ENCODE results near the gene ONECUT3.

ONECUT3 gene

DNA sequence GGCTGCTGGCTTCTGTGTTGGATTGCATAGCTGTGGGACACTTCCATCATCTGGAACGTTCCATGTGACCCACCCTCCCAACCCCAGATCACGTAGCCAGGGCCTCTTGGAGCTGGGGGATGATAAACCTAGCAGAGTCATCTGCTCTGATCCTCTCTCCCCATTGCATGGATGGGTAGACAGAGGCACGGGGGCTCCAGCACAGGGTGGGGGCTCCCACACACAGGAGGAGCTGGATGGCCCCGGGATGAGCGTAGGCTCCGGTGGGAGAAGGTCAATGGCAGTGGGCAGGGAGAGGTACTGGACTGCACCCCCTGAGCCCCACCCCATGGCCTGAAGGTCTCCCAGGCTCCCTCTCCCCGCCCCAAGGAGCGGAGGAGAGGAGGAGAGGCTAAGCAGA, 33.4 kb downstream of the ONECUT3 start:
- no peak for DNase-seq (ENCODE audit: low read depth)
- TF ChIP-seq, protein P1, sequence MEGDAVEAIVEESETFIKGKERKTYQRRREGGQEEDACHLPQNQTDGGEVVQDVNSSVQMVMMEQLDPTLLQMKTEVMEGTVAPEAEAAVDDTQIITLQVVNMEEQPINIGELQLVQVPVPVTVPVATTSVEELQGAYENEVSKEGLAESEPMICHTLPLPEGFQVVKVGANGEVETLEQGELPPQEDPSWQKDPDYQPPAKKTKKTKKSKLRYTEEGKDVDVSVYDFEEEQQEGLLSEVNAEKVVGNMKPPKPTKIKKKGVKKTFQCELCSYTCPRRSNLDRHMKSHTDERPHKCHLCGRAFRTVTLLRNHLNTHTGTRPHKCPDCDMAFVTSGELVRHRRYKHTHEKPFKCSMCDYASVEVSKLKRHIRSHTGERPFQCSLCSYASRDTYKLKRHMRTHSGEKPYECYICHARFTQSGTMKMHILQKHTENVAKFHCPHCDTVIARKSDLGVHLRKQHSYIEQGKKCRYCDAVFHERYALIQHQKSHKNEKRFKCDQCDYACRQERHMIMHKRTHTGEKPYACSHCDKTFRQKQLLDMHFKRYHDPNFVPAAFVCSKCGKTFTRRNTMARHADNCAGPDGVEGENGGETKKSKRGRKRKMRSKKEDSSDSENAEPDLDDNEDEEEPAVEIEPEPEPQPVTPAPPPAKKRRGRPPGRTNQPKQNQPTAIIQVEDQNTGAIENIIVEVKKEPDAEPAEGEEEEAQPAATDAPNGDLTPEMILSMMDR (IDR thresholded peaks at IDR 0.05; ENCODE audit: control insufficient read depth, insufficient read depth, low read depth, low read length, missing control alignments) = no peak
- H3K4me3 ChIP-seq (ENCODE audit: control insufficient read depth, low read depth, low read length) = no peak overlapping the region

DNA sequence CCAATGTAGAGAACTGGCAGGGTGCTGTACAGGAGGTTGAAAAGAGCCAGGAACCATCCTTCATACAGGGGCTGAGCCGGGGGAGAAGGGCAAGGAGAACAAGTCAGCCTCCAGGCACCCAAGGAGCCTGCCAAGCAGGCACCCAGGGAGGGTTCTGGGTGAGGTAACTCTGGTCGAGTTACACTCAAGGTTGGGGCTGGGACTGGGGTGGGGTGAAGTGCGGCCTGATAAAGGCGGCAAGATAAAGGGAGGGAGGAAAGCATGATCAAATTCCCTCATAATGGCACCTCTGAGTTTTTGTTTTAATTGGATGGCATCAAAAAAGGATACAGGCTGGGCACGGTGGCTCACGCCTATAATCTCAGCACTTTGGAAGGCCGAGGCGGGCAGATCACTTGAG, 33.8 kb downstream of the ONECUT3 start:
- TF ChIP-seq, protein P1 (IDR thresholded peaks at IDR 0.05; ENCODE audit: control insufficient read depth, insufficient read depth, low read depth, low read length, missing control alignments) = no peak
- H3K4me3 ChIP-seq (ENCODE audit: control insufficient read depth, low read depth, low read length) = no peak overlapping the region

DNA sequence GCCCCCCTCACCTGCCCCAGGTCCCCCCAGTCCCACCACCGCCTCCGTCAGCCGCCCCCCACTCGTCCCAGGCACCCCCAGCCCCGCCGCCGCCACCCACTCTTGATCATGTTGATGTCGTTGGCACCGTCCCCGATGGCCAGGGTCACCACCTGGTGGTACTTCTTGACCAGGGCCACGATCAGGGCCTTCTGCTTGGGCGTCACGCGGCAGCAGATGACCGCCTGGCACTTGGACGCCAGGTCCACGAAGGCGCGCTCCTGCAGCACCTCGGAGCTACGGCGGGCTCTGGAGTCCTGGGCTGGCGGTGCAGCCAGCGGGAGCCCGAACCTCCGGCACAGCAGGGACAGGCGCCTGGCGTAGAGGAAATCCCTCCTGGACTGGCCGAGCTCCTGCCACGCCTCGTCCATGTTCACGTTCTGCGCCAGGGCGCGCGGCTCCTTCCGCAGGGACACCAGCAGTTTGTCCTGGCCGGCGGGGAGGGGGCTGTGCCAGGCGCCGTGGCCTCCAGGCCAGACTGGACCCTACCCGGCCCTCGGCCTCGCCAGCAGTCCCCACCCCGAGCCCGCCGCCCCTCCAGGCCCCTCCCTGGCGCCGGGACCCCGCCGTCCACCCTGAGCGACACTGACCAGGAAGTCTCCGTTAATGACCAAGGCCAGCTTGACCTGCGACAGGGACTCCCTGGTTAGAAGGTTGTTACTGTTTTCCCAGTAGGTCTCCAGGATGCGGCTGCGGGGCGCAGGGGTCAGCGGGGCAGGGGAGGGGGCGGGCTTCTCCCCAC, 36.1 kb downstream of the ONECUT3 start:
- no peak overlapping the region for H3K4me3 ChIP-seq (ENCODE audit: control insufficient read depth, low read depth, low read length)
- TF ChIP-seq, protein P1 (IDR thresholded peaks at IDR 0.05; ENCODE audit: control insufficient read depth, insufficient read depth, low read depth, low read length, missing control alignments) = no peak
- DNase-seq (ENCODE audit: low read depth) = no peak

More for the DNA sequence above, 33.8 kb downstream of the ONECUT3 start:
- DNase-seq (ENCODE audit: low read depth) = no peak

DNA sequence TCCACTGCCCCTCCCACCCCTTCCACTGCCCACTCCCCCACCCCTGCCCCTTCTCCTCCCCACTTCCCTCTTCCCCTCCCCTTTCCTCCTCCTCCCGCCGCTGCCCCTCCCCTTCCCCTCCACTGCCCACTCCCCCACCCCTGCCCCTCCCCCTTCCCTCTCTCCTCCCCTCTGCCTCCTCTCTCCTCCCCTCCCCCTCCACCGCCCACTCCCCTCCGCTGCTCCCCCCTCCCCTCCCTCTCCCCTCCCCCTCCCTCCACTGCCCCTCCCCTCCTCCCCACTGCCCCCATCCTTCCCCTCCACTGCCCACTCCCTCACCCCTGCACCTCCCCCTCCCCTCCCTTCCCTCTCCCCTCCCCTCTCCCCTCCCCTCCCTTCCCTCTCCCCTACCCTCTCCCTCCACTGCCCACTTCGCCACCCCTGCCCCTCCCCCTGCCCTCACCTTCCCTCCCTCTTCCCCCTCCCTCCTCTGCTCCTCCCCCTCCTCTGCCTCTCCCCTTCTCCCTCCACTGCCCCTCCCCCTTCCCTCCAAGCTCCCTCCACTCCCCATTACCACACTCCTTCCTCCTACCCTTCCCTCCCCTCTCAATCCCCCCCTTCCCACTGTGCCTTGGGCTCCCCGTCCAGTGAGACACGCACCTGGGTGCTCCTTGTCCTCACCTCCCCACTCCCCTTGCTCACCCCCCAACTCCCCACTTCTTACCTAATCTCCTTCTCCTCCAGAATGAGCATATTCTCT, 36.9 kb downstream of the ONECUT3 start:
- no peak overlapping the region for H3K4me3 ChIP-seq (ENCODE audit: control insufficient read depth, low read depth, low read length)
- no peak for DNase-seq (ENCODE audit: low read depth)
- TF ChIP-seq, protein P1 (IDR thresholded peaks at IDR 0.05; ENCODE audit: control insufficient read depth, insufficient read depth, low read depth, low read length, missing control alignments) = no peak

DNA sequence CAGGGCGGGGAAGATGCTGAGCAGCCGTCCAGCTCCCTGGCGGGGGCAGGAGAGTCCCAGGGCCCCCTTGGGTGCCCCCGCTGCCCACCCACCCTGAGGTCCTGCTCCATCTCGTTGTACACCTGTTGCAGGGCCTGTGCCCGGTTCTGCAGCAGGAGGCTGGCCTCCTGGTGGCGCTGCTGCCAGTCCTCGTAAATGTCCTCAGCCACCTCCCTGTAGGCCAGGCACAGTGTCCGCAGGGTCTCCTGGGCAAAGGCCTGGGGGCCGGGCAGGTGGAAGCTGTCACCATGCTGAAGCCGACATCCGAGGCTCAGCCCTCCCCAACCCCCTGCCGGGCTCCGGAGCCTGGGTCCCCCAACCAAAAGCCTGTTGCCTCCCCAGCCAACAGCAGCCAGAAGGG, 38.6 kb downstream of the ONECUT3 start:
- H3K4me3 ChIP-seq (ENCODE audit: control insufficient read depth, low read depth, low read length) = no peak overlapping the region
- no peak for DNase-seq (ENCODE audit: low read depth)
- TF ChIP-seq, protein P1 (IDR thresholded peaks at IDR 0.05; ENCODE audit: control insufficient read depth, insufficient read depth, low read depth, low read length, missing control alignments) = no peak

DNA sequence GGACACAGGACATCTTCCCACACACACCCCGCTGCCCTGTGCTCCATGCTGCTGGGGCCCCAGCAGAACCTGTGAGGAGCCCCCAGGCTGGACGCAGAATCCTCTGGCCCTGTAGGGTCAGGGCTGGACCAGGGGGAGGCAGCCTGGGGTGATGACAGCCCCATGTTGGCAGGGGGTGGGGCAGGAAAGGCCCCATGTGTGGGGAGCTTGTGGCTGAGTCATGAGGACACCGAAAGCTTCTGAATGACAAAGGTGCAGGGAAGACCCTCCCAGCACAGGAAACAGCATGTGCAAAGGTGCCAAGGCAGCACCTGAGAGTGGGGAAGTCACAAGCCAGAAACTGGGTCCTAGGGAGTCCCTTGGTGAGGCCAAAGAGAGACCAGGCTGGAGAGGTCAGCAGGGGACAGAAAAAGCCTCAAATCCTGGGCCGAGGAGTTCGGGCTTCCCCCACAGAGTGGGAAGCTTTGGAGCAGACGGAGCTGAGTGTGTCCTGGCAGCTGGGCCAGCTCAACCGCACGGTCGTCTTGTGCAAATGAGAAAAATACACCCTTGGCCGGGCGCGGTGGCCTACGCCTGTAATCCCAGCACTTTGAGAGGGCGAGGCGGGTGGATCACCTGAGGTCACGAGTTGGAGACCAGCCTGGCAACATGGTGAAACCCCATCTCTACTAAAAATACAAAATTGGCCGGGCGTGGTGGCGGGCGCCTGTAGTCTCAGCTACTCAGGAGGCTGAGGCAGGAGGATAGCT, 41.3 kb downstream of the ONECUT3 start:
- H3K4me3 ChIP-seq (ENCODE audit: control insufficient read depth, low read depth, low read length) = no peak overlapping the region
- TF ChIP-seq, protein P1 (IDR thresholded peaks at IDR 0.05; ENCODE audit: control insufficient read depth, insufficient read depth, low read depth, low read length, missing control alignments) = no peak
- no peak for DNase-seq (ENCODE audit: low read depth)
